ENCODE data around the gene KMT2E. TPM values are rescaled to one million over a fixed set of nuclear protein-coding genes. Genes with fewer than 3 reads are reported as not detected.

KMT2E gene
- total RNA-seq, 1 experiment from 2014 or later, result 38.2 TPM

DNA sequence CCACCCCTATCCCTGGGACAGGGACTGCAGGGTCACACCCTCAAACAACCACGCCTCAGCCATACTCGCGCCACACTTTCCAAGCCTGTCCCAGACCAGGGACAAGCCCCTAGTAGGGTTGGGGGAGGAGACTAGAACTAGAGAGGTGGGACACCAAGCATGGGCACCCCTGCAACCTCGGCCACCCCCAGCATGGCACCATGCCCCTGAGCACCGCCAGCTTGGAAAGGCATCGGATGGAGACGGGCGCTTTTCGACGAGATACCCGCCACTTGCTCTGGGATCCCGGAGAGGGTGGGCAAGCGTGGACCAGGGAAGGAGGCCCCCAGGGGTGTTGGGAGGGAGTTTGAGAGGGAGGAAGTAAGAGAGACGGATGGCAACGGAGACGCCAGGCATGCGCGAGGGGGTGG lies 13.1 kb upstream of the KMT2E start:
- H3K4ac ChIP-seq (ENCODE audit: low read depth, low read length), result no peak overlapping the region
- no peak overlapping the region for H3K9ac ChIP-seq (ENCODE audit: extremely low read depth, insufficient read length, low read length)
- no peak overlapping the region for H4K5ac ChIP-seq (ENCODE audit: insufficient read length, low read depth, low read length)
- no peak overlapping the region for H4K91ac ChIP-seq (ENCODE audit: insufficient read length, low read depth, low read length)
- Mint-ChIP-seq H3K4me1 (peaks cover 40 to 43% of the 10 kb centered on the region in 2 experiments), H3K27ac (peak overlapping the region in 2 of 3 experiments; percentile 49 to 52; a peak in 1 of 7 replicates), H3K36me3 (ENCODE audit: insufficient read depth in 1 of 3, low read depth in 3 of 3) (peaks cover 0 to 16% (median 10%) of the 10 kb centered on the region in 3 experiments; a peak in 6 of 7 replicates), H3K4me3 (no peak overlapping the region; a peak in 1 of 5 replicates), H3K27me3 (ENCODE audit: low read depth) (no peaks in the 10 kb centered on the region), H3K9me3 (no peaks in the 10 kb centered on the region)
- no peaks in the 10 kb centered on the region for H4K20me1 ChIP-seq (ENCODE audit: control insufficient read depth, insufficient read depth, insufficient read length)
- DNase-seq, result no peak
- H2BK5ac ChIP-seq (ENCODE audit: insufficient read length, low read length), result no peak overlapping the region
- no peak overlapping the region for H3K56ac ChIP-seq (ENCODE audit: insufficient read length, low read depth, low read length)
- no peak overlapping the region for H3K14ac ChIP-seq (ENCODE audit: insufficient read depth, low read length)
- H3K18ac ChIP-seq (ENCODE audit: insufficient read length, low read depth, low read length), result no peak overlapping the region
- no peaks in the 10 kb centered on the region for H3K4me1 ChIP-seq (ENCODE audit: insufficient read depth, low read length)
- H3K23me2 ChIP-seq (ENCODE audit: insufficient read length, low read depth, low read length, poor library complexity, severe bottlenecking), result no peaks in the 10 kb centered on the region
- H2BK120ac ChIP-seq (ENCODE audit: low read depth, low read length, poor library complexity, severe bottlenecking), result no peak overlapping the region
- WGBS (ENCODE audit: extremely low coverage, insufficient read length, low lambda C conversion rate), result no CpG with 5 or more reads among the region's 18 CpGs
- no peak overlapping the region for H2BK20ac ChIP-seq (ENCODE audit: low read depth, low read length, poor library complexity, severe bottlenecking)
- H4K8ac ChIP-seq (replicated peaks; ENCODE audit: insufficient read length, low read depth, low read length), result no peak overlapping the region
- H3K9me3 ChIP-seq (ENCODE audit: control insufficient read depth, low read depth, low read length), result no peaks in the 10 kb centered on the region
- H2AFZ ChIP-seq (ENCODE audit: low read length), result no peak overlapping the region
- H3K27me3 ChIP-seq (ENCODE audit: insufficient read depth, low read length), result no peaks in the 10 kb centered on the region
- no peak overlapping the region for H3T11ph ChIP-seq (ENCODE audit: low read length)
- TF ChIP-seq, protein P1, sequence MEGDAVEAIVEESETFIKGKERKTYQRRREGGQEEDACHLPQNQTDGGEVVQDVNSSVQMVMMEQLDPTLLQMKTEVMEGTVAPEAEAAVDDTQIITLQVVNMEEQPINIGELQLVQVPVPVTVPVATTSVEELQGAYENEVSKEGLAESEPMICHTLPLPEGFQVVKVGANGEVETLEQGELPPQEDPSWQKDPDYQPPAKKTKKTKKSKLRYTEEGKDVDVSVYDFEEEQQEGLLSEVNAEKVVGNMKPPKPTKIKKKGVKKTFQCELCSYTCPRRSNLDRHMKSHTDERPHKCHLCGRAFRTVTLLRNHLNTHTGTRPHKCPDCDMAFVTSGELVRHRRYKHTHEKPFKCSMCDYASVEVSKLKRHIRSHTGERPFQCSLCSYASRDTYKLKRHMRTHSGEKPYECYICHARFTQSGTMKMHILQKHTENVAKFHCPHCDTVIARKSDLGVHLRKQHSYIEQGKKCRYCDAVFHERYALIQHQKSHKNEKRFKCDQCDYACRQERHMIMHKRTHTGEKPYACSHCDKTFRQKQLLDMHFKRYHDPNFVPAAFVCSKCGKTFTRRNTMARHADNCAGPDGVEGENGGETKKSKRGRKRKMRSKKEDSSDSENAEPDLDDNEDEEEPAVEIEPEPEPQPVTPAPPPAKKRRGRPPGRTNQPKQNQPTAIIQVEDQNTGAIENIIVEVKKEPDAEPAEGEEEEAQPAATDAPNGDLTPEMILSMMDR (conservative IDR thresholded peaks at IDR 0.05), result no peak
- H2BK12ac ChIP-seq (ENCODE audit: insufficient read length, low read depth, low read length), result no peak overlapping the region
- H3K4me2 ChIP-seq (ENCODE audit: insufficient read depth, insufficient read length, low read length), result no peak overlapping the region
- no peak overlapping the region for H2AK5ac ChIP-seq (ENCODE audit: insufficient read length, low read length)
- H3K23ac ChIP-seq (ENCODE audit: insufficient read length, low read depth, low read length), result no peak overlapping the region
- H3K27ac ChIP-seq (ENCODE audit: insufficient read length, low read depth, low read length), result no peak overlapping the region
- H3K79me2 ChIP-seq (ENCODE audit: insufficient read depth, low read length), result peaks cover 51% of the 10 kb centered on the region
- peaks cover 2% of the 10 kb centered on the region for H3K79me1 ChIP-seq (ENCODE audit: insufficient read depth, low read depth, low read length, poor library complexity, severe bottlenecking)
- H2BK15ac ChIP-seq (ENCODE audit: low read depth, low read length), result no peak overlapping the region
